Astrocyte (in vitro differentiated cells and primary cell): ENCODE measurements around the gene DYRK1A. TPM values are rescaled to one million over a fixed set of nuclear protein-coding genes. Genes with fewer than 3 reads are reported as not detected.
"Not testable (repeated sequence)": the region's sequence is repeated elsewhere in the genome, so short reads cannot be mapped to it uniquely, and the experiment has no call there.

ENCODE experiments used
- DNase-seq: peaks from one replicate; pipeline ENCODE4 v3.0.0-alpha.2; 2010; ENCODE audit warnings: low read depth
- FAIRE-seq: peaks from 2 replicates; lab custom pipeline; 2011; peaks lifted over from hg19 to GRCh38; lab: Jason Lieb, UNC
- H2AFZ ChIP-seq: 2 replicates; pipeline ENCODE4 v1.6.0; 2012; ENCODE audit warnings: low read depth, low read length, inconsistent platforms
- H3K27ac ChIP-seq: 2 replicates; pipeline ENCODE4 v1.5.1; 2011; ENCODE audit warnings: low read depth, low read length, inconsistent platforms
- H3K27me3 ChIP-seq: 2 replicates; pipeline ENCODE4 v1.6.0; 2011; ENCODE audit warnings: low read length, inconsistent platforms; ENCODE audit not compliant: insufficient read depth
- H3K36me3 ChIP-seq: 2 replicates; pipeline ENCODE4 v1.5.1; 2011; ENCODE audit warnings: low read length, inconsistent platforms; ENCODE audit not compliant: insufficient read depth
- H3K4me1 ChIP-seq: 2 replicates; pipeline ENCODE4 v1.5.1; 2011; ENCODE audit warnings: low read length, inconsistent platforms; ENCODE audit not compliant: insufficient read depth
- H3K4me2 ChIP-seq: 2 replicates; pipeline ENCODE4 v1.6.0; 2012; ENCODE audit warnings: low read length, inconsistent platforms
- H3K4me3 ChIP-seq: 2 replicates; pipeline ENCODE4 v1.5.1; 2011; ENCODE audit warnings: low read depth, mild to moderate bottlenecking, low read length, inconsistent platforms; ENCODE audit not compliant: insufficient read depth
- H3K79me2 ChIP-seq: 2 replicates; pipeline ENCODE4 v1.6.0; 2012; ENCODE audit warnings: mild to moderate bottlenecking, low read length, inconsistent platforms; ENCODE audit not compliant: insufficient read depth
- H3K9ac ChIP-seq: 2 replicates; pipeline ENCODE4 v1.6.0; 2012; ENCODE audit warnings: mild to moderate bottlenecking, low read length, inconsistent platforms
- H3K9me3 ChIP-seq: 2 replicates; pipeline ENCODE4 v1.5.1; 2012; ENCODE audit warnings: low read depth, mild to moderate bottlenecking, low read length, inconsistent platforms; ENCODE audit not compliant: insufficient read depth
- H4K20me1 ChIP-seq: 2 replicates; pipeline ENCODE4 v1.6.0; 2012; ENCODE audit warnings: low read length, inconsistent platforms; ENCODE audit not compliant: insufficient read depth
- H3K27ac Mint-ChIP-seq: one replicate; pipeline ENCODE4 v1.8.0; 2021; ENCODE audit warnings: mild to moderate bottlenecking, mixed read lengths; ENCODE audit not compliant: unreplicated experiment
- H3K27me3 Mint-ChIP-seq: one replicate; pipeline ENCODE4 v1.8.0; 2021; ENCODE audit warnings: low read depth, mixed read lengths; ENCODE audit not compliant: unreplicated experiment
- H3K36me3 Mint-ChIP-seq: one replicate; pipeline ENCODE4 v1.8.0; 2021; ENCODE audit warnings: low read depth, mixed read lengths; ENCODE audit not compliant: unreplicated experiment
- H3K4me1 Mint-ChIP-seq: one replicate; pipeline ENCODE4 v1.8.0; 2021; ENCODE audit warnings: low read depth, mixed read lengths; ENCODE audit not compliant: unreplicated experiment
- H3K4me3 Mint-ChIP-seq: one replicate; pipeline ENCODE4 v1.8.0; 2021; ENCODE audit warnings: mild to moderate bottlenecking, moderate library complexity, mixed read lengths; ENCODE audit not compliant: unreplicated experiment
- H3K9me3 Mint-ChIP-seq: one replicate; pipeline ENCODE4 v1.8.0; 2021; ENCODE audit warnings: mild to moderate bottlenecking, mixed read lengths; ENCODE audit not compliant: unreplicated experiment
- EZH2 ChIP-seq: IDR thresholded peaks from 2 replicates; pipeline ENCODE4 v1.6.1; 2012; ENCODE audit warnings: mild to moderate bottlenecking, low read length, inconsistent platforms; ENCODE audit not compliant: insufficient read depth
- total RNA-seq: library from RNA; stranded (reverse); gene quantifications from 2 replicates; pipeline ENCODE4 v1.2.1, GENCODE V29; 2021
- TF ChIP-seq, protein P1 (sequence below): IDR thresholded peaks from 2 replicates; pipeline ENCODE4 v1.5.1; 2011; ENCODE audit warnings: low read depth, mild to moderate bottlenecking, inconsistent platforms, low read length, moderate library complexity; ENCODE audit not compliant: insufficient read depth

DYRK1A gene
- total RNA-seq, 1 donor from 2014 or later, result 44.6 TPM

- TF ChIP-seq, protein P1, sequence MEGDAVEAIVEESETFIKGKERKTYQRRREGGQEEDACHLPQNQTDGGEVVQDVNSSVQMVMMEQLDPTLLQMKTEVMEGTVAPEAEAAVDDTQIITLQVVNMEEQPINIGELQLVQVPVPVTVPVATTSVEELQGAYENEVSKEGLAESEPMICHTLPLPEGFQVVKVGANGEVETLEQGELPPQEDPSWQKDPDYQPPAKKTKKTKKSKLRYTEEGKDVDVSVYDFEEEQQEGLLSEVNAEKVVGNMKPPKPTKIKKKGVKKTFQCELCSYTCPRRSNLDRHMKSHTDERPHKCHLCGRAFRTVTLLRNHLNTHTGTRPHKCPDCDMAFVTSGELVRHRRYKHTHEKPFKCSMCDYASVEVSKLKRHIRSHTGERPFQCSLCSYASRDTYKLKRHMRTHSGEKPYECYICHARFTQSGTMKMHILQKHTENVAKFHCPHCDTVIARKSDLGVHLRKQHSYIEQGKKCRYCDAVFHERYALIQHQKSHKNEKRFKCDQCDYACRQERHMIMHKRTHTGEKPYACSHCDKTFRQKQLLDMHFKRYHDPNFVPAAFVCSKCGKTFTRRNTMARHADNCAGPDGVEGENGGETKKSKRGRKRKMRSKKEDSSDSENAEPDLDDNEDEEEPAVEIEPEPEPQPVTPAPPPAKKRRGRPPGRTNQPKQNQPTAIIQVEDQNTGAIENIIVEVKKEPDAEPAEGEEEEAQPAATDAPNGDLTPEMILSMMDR, result no peak
- TF ChIP-seq EZH2, result no peak
- no peak overlapping the region for H3K4me3 Mint-ChIP-seq
- no peaks in the 10 kb centered on the region for H3K4me1 ChIP-seq
Observed at GRCh38 chr21:37538971-37539590, 172.5 kb downstream of the DYRK1A start.

DNA sequence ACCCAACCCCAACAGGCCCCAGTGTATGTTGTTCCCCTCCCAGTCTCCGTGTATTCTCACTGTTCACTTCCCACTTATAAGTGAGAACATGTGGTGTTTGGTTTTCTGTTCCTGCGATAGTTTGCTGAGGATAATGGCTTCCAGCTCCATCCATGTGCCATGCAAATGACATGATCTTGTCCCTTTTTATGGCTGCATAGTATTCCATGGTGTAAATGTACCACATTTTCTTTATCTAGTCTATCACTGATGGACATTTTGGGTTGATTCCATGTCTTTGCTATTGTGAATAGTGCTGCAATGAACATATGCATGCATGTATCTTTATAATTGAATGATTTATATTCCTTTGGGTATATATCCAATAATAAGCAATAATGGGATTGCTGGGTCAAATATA lies 174.6 kb downstream of the DYRK1A start:
- not testable (repeated sequence) for H3K9ac ChIP-seq, H3K27me3 Mint-ChIP-seq, DNase-seq, H3K9me3 Mint-ChIP-seq, H3K27ac Mint-ChIP-seq, H3K4me3 ChIP-seq, H3K4me2 ChIP-seq, H3K9me3 ChIP-seq, H3K79me2 ChIP-seq, H3K36me3 Mint-ChIP-seq, H3K4me3 Mint-ChIP-seq, H3K4me1 ChIP-seq, H3K4me1 Mint-ChIP-seq, FAIRE-seq, H3K36me3 ChIP-seq, H4K20me1 ChIP-seq, H3K27ac ChIP-seq, H2AFZ ChIP-seq, H3K27me3 ChIP-seq

More at GRCh38 chr21:37538971-37539590, 172.5 kb downstream of the DYRK1A start:
- H3K27me3 Mint-ChIP-seq, result peaks cover 3% of the 10 kb centered on the region
- no peaks in the 10 kb centered on the region for H3K9me3 ChIP-seq
- H3K9me3 Mint-ChIP-seq, result peaks cover 17% of the 10 kb centered on the region
- H4K20me1 ChIP-seq, result no peaks in the 10 kb centered on the region
- peaks cover 3% of the 10 kb centered on the region for H3K4me1 Mint-ChIP-seq
- peaks cover 5% of the 10 kb centered on the region for H3K36me3 Mint-ChIP-seq
- no peak for DNase-seq
- no peak for FAIRE-seq
- H3K9ac ChIP-seq, result no peak overlapping the region
- H3K27ac ChIP-seq, result no peak overlapping the region
- H3K36me3 ChIP-seq, result no peaks in the 10 kb centered on the region
- no peak overlapping the region for H3K4me2 ChIP-seq
- H3K27me3 ChIP-seq, result peaks cover 4% of the 10 kb centered on the region
- no peak overlapping the region for H3K27ac Mint-ChIP-seq
- H3K4me3 ChIP-seq, result no peak overlapping the region
- H3K79me2 ChIP-seq, result no peaks in the 10 kb centered on the region
- no peak overlapping the region for H2AFZ ChIP-seq

- Histone ChIP-seq H3K36me3 (no peaks in the 10 kb centered on the region), H3K9me3 (no peaks in the 10 kb centered on the region), H3K4me1 (peaks cover 2% of the 10 kb centered on the region), H3K4me2 (no peak overlapping the region), H3K9ac (no peak overlapping the region), H2AFZ (no peak overlapping the region), H4K20me1 (no peaks in the 10 kb centered on the region), H3K27me3 (no peaks in the 10 kb centered on the region), H3K27ac (no peak overlapping the region), H3K4me3 (no peak overlapping the region), H3K79me2 (no peaks in the 10 kb centered on the region)
- Mint-ChIP-seq H3K4me1 (peaks cover 4% of the 10 kb centered on the region), H3K36me3 (no peaks in the 10 kb centered on the region), H3K9me3 (no peaks in the 10 kb centered on the region), H3K27me3 (no peaks in the 10 kb centered on the region), H3K4me3 (no peak overlapping the region), H3K27ac (no peak overlapping the region)
- TF ChIP-seq, protein P1, result no peak
- no peak for TF ChIP-seq EZH2
- no peak for FAIRE-seq
- no peak for DNase-seq
Observed at GRCh38 chr21:37542512-37542911, 175.9 kb downstream of the DYRK1A start.
